Skeletal muscle satellite cell (primary cell): Measurements from ENCODE around the gene TOGARAM2.
A peak's percentile ranks its signal among the peaks of the same experiment; 100 is the strongest.

Experiments
- H3K27me3 ChIP-seq: 2 replicates; pipeline ENCODE4 v1.7.0; 2013; ENCODE audit warnings: low read length; ENCODE audit not compliant: control insufficient read depth, insufficient read depth
- H3K36me3 ChIP-seq: 2 replicates; pipeline ENCODE4 v1.7.0; 2013; ENCODE audit warnings: mild to moderate bottlenecking, control low read depth, low read length; ENCODE audit not compliant: insufficient read depth
- H3K4me1 ChIP-seq: 2 replicates; pipeline ENCODE4 v1.7.0; 2013; ENCODE audit warnings: low read length; ENCODE audit not compliant: control insufficient read depth, insufficient read depth
- H3K4me2 ChIP-seq: 2 replicates; pipeline ENCODE4 v1.7.0; 2013; ENCODE audit warnings: mild to moderate bottlenecking, low read length
- H3K4me3 ChIP-seq: 2 replicates; pipeline ENCODE4 v1.7.0; 2013; ENCODE audit warnings: low read length
- H3K9ac ChIP-seq: 2 replicates; pipeline ENCODE4 v1.7.0; 2013; ENCODE audit warnings: mild to moderate bottlenecking, low read depth, low read length, moderate library complexity
- H3K9me3 ChIP-seq: replicated peaks from 2 replicates; pipeline ENCODE4 v1.7.0; 2013; ENCODE audit warnings: mild to moderate bottlenecking, control low read depth, low read length

Gene TOGARAM2

GRCh38 chr2:29061616-29062015, 80.5 kb downstream of the TOGARAM2 start:
- no peak overlapping the region for H3K4me3 ChIP-seq
- H3K9ac ChIP-seq, result no peak overlapping the region
- no peaks in the 10 kb centered on the region for H3K9me3 ChIP-seq
- H3K4me2 ChIP-seq, result no peak overlapping the region
- peaks cover 6% of the 10 kb centered on the region for H3K27me3 ChIP-seq
- H3K4me1 ChIP-seq, result peaks cover 19% of the 10 kb centered on the region
- H3K36me3 ChIP-seq, result no peaks in the 10 kb centered on the region

- Histone ChIP-seq H3K4me3 (no peak overlapping the region), H3K9me3 (no peaks in the 10 kb centered on the region), H3K4me1 (peaks cover 19% of the 10 kb centered on the region), H3K9ac (no peak overlapping the region), H3K36me3 (no peaks in the 10 kb centered on the region), H3K4me2 (no peak overlapping the region), H3K27me3 (peaks cover 6% of the 10 kb centered on the region)
Measured at GRCh38 chr2:29062371-29062770, 81.3 kb downstream of the TOGARAM2 start.

- no peaks in the 10 kb centered on the region for H3K36me3 ChIP-seq
Measured at GRCh38 chr2:29063056-29063455, 82.0 kb downstream of the TOGARAM2 start.

GRCh38 chr2:29063646-29064345, 82.7 kb downstream of the TOGARAM2 start:
- H3K4me3 ChIP-seq, result peak overlapping the region; percentile 51
- peaks cover 6% of the 10 kb centered on the region for H3K27me3 ChIP-seq

More at GRCh38 chr2:29063056-29063455, 82.0 kb downstream of the TOGARAM2 start:
- Histone ChIP-seq H3K9ac (no peak overlapping the region), H3K27me3 (peaks cover 6% of the 10 kb centered on the region), H3K4me2 (peak overlapping the region; percentile 69), H3K4me1 (peaks cover 19% of the 10 kb centered on the region), H3K9me3 (no peaks in the 10 kb centered on the region), H3K4me3 (no peak overlapping the region)

GRCh38 chr2:29064346-29064715, 83.2 kb downstream of the TOGARAM2 start:
- H3K4me3 ChIP-seq, result no peak overlapping the region
- H3K4me1 ChIP-seq, result peaks cover 19% of the 10 kb centered on the region
- no peaks in the 10 kb centered on the region for H3K36me3 ChIP-seq
- H3K27me3 ChIP-seq, result peaks cover 6% of the 10 kb centered on the region
- H3K4me2 ChIP-seq, result no peak overlapping the region
- H3K9me3 ChIP-seq, result no peaks in the 10 kb centered on the region
- no peak overlapping the region for H3K9ac ChIP-seq

More at GRCh38 chr2:29063646-29064345, 82.7 kb downstream of the TOGARAM2 start:
- peaks cover 19% of the 10 kb centered on the region for H3K4me1 ChIP-seq
- peak overlapping the region; percentile 69 for H3K4me2 ChIP-seq
- H3K36me3 ChIP-seq, result no peaks in the 10 kb centered on the region
- H3K9ac ChIP-seq, result no peak overlapping the region
- no peaks in the 10 kb centered on the region for H3K9me3 ChIP-seq

DNA sequence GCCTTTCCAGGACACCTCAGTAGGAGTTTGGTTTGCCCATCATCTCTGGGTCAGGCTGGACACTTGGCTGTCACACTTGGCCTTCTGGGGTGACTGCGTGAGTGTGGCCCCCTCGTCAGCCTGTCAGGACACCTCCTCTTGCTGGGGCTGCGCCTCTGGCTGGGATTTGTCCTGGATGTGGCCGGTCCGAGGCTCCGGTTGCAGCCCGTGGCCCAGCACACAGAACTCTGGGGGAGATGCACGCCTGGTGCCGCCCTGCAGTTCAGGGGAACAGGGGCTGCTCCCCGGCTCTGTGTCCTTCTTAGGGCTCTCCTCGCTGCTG, 83.6 kb downstream of the TOGARAM2 start:
- H3K4me1 ChIP-seq, result peaks cover 19% of the 10 kb centered on the region
- H3K27me3 ChIP-seq, result peaks cover 6% of the 10 kb centered on the region
- H3K36me3 ChIP-seq, result no peaks in the 10 kb centered on the region
- no peaks in the 10 kb centered on the region for H3K9me3 ChIP-seq
- H3K4me3 ChIP-seq, result no peak overlapping the region
- no peak overlapping the region for H3K9ac ChIP-seq
- H3K4me2 ChIP-seq, result no peak overlapping the region

- Histone ChIP-seq H3K4me3 (no peak overlapping the region), H3K4me2 (no peak overlapping the region), H3K9me3 (no peaks in the 10 kb centered on the region), H3K36me3 (no peaks in the 10 kb centered on the region), H3K9ac (no peak overlapping the region), H3K4me1 (peaks cover 19% of the 10 kb centered on the region), H3K27me3 (peaks cover 6% of the 10 kb centered on the region)
Measured at GRCh38 chr2:29065068-29065811, 84.1 kb downstream of the TOGARAM2 start.

DNA sequence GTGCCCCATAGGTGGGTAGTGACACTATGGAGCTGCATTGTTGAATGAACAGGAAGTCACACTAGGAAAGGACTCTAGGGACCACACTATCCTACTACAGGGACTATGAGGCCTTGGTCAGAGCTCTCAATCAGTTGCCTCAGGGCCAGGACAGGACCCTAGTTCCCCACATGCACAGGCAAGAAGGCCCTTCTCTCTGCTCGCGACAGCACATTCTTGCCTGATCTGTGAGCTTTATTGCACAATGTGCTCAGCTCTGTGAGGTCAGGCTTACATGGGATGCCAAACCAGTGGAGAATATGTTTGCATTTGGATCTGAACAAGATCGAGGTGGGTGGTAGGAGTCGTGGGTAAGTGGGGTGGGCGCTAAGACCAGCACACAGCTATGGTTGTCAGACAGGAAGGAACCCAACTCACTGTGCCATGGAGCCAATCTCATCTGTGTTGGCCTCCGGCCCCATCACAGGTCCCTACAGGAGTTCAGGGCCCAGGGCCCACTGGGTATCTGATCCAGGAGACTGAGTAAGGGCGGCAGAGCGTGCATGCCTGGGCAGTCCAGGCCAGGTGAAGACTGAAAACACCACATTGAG, 85.3 kb downstream of the TOGARAM2 start:
- H3K36me3 ChIP-seq, result no peaks in the 10 kb centered on the region
- H3K4me3 ChIP-seq, result no peak overlapping the region
- H3K4me2 ChIP-seq, result no peak overlapping the region
- peaks cover 19% of the 10 kb centered on the region for H3K4me1 ChIP-seq
- no peaks in the 10 kb centered on the region for H3K9me3 ChIP-seq
- H3K27me3 ChIP-seq, result no peaks in the 10 kb centered on the region
- no peak overlapping the region for H3K9ac ChIP-seq

GRCh38 chr2:29066997-29067605, 86.0 kb downstream of the TOGARAM2 start:
- Histone ChIP-seq H3K27me3 (peaks cover 3% of the 10 kb centered on the region), H3K9ac (no peak overlapping the region), H3K4me3 (no peak overlapping the region), H3K9me3 (no peaks in the 10 kb centered on the region), H3K36me3 (no peaks in the 10 kb centered on the region), H3K4me2 (no peak overlapping the region), H3K4me1 (peaks cover 19% of the 10 kb centered on the region)

GRCh38 chr2:29068513-29068912, 87.4 kb downstream of the TOGARAM2 start:
- H3K27me3 ChIP-seq, result peaks cover 13% of the 10 kb centered on the region
- H3K9ac ChIP-seq, result no peak overlapping the region
- no peak overlapping the region for H3K4me2 ChIP-seq
- H3K9me3 ChIP-seq, result no peaks in the 10 kb centered on the region
- no peaks in the 10 kb centered on the region for H3K36me3 ChIP-seq
- H3K4me1 ChIP-seq, result peaks cover 11% of the 10 kb centered on the region
- no peak overlapping the region for H3K4me3 ChIP-seq

DNA sequence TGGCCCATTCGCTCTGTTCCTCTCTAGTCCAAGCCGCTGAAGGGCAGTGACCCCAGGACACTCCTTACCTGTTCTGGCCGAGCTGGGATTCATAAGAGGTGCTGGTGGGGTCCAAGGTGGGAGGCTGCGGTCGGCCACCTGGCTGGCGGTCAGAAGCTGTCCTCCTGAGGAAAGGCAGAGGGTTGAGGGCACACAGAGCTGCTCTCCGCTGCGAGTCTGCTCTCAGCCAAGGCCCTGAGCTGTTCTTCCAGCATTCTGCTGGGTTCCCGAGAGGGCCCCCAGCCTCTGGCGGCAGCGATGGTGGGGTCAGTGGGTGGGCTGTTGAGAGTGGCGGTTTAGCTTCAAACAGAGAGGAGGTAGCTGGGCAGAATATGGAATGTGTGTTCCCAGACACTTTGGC, 89.4 kb downstream of the TOGARAM2 start:
- Histone ChIP-seq H3K4me2 (no peak overlapping the region), H3K4me1 (no peaks in the 10 kb centered on the region), H3K4me3 (no peak overlapping the region), H3K9me3 (no peaks in the 10 kb centered on the region), H3K9ac (no peak overlapping the region), H3K36me3 (no peaks in the 10 kb centered on the region), H3K27me3 (peaks cover 13% of the 10 kb centered on the region)
